H1 (cell line): ENCODE results near the gene EGFLAM. TPM values are rescaled to one million over a fixed set of nuclear protein-coding genes. Genes with fewer than 3 reads are reported as not detected.

Experiments used
- CTCF ChIA-PET: fragments of 300-600 bp; sonication (Branson Sonifier 250); formaldehyde crosslinking; loops from one replicate; lab custom pipeline; 2021; ENCODE audit not compliant: partially characterized antibody; lab: Charles Lee
- POLR2A ChIA-PET: fragments of 300-600 bp; sonication (Branson Sonifier 250); formaldehyde crosslinking; loops from one replicate; lab custom pipeline; 2021; ENCODE audit warnings: inconsistent platforms; ENCODE audit not compliant: partially characterized antibody; lab: Charles Lee
- DNase-seq, 2 experiments: peaks; one replicate each; pipeline versions ENCODE4 v3.0.0 to v3.0.0-alpha.2; 2010 to 2022; ENCODE audit warnings: low spot score in 2 of 2, low read depth in 1 of 2, mixed read lengths in 1 of 2
- FAIRE-seq: peaks from 2 replicates; lab custom pipeline; 2011; peaks lifted over from hg19 to GRCh38; lab: Jason Lieb, UNC
- H2AFZ ChIP-seq: 2 replicates; pipeline ENCODE4 v1.8.1; 2012; ENCODE audit warnings: low read length, inconsistent platforms
- H2AK5ac ChIP-seq: 2 replicates; pipeline ENCODE4 v1.6.1; 2013; ENCODE audit warnings: low read depth, low read length
- H2BK120ac ChIP-seq: replicated peaks from 2 replicates; pipeline ENCODE3; 2013; ENCODE audit warnings: low read depth, low read length, inconsistent platforms
- H2BK12ac ChIP-seq: 2 replicates; pipeline ENCODE4 v1.6.1; 2013; ENCODE audit warnings: low read depth, low read length
- H2BK15ac ChIP-seq: 2 replicates; pipeline ENCODE4 v1.6.1; 2013; ENCODE audit warnings: low read length
- H2BK20ac ChIP-seq: 2 replicates; pipeline ENCODE4 v1.6.1; 2013; ENCODE audit warnings: low read length
- H2BK5ac ChIP-seq: 2 replicates; pipeline ENCODE4 v1.6.1; 2013; ENCODE audit warnings: low read depth, low read length
- H3K14ac ChIP-seq: 2 replicates; pipeline ENCODE4 v1.6.1; 2013; ENCODE audit warnings: inconsistent platforms; ENCODE audit not compliant: insufficient read length
- H3K18ac ChIP-seq: 2 replicates; pipeline ENCODE4 v1.6.1; 2013; ENCODE audit warnings: low read length; ENCODE audit errors: extremely low read depth
- H3K23ac ChIP-seq: 2 replicates; pipeline ENCODE4 v1.6.1; 2013; ENCODE audit warnings: inconsistent platforms; ENCODE audit not compliant: insufficient read length
- H3K23me2 ChIP-seq: 2 replicates; pipeline ENCODE4 v1.6.1; 2013; ENCODE audit warnings: low read depth, low read length
- H3K27ac ChIP-seq: 2 replicates; pipeline ENCODE4 v1.6.1; 2011; ENCODE audit warnings: low read depth, low read length, inconsistent platforms
- H3K27me3 ChIP-seq, 4 experiments: replicated peaks in 1 of 4; 1 replicate in 1 of 4; 2 replicates in 3 of 4; pipeline versions ENCODE4 v1.6.1 to v1.8.1; 2011 to 2013; ENCODE audit warnings: low read length in 3 of 4, mild to moderate bottlenecking in 3 of 4, inconsistent platforms in 2 of 4, mixed read lengths in 2 of 4, moderate library complexity in 1 of 4; ENCODE audit not compliant: control insufficient read depth in 3 of 4, insufficient read depth in 3 of 4; ENCODE audit errors: extremely low read depth in 1 of 4
- H3K36me3 ChIP-seq, 4 experiments: 2 replicates each; pipeline versions ENCODE4 v1.6.1 to v1.8.1; 2011 to 2013; ENCODE audit warnings: mild to moderate bottlenecking in 4 of 4, low read length in 3 of 4, moderate library complexity in 2 of 4, control low read depth in 1 of 4, inconsistent platforms in 1 of 4; ENCODE audit not compliant: insufficient read depth in 4 of 4, control insufficient read depth in 2 of 4
- H3K4ac ChIP-seq: replicated peaks from 2 replicates; pipeline ENCODE3; 2013; ENCODE audit warnings: low read length, low read depth, mixed read lengths, inconsistent platforms; ENCODE audit not compliant: insufficient read length
- H3K4me1 ChIP-seq, 4 experiments: replicated peaks in 1 of 4; 1 replicate in 1 of 4; 2 replicates in 3 of 4; pipeline versions ENCODE4 v1.6.1 to v1.8.1; 2011 to 2013; ENCODE audit warnings: low read length in 3 of 4, inconsistent platforms in 2 of 4, mixed read lengths in 1 of 4; ENCODE audit not compliant: insufficient read depth in 4 of 4, control insufficient read depth in 3 of 4
- H3K4me2 ChIP-seq, 2 experiments: 2 replicates each; pipeline versions ENCODE4 v1.6.1 to v1.8.1; 2011 to 2013; ENCODE audit warnings: low read depth in 2 of 2, low read length in 2 of 2, control low read depth in 1 of 2, inconsistent platforms in 1 of 2, mild to moderate bottlenecking in 1 of 2; ENCODE audit not compliant: insufficient read depth in 1 of 2
- H3K4me3 ChIP-seq, 4 experiments: fragments of 200-600, 300-600 bp in 1 of 4; sonication (generic), shearing (Covaris generic), sonication (Bioruptor Twin) in 1 of 4; 2 replicates each; pipeline versions ENCODE4 v1.5.1 to v1.8.1; 2011 to 2016; ENCODE audit warnings: low read length in 4 of 4, low read depth in 3 of 4, control low read depth in 2 of 4, inconsistent platforms in 2 of 4, mild to moderate bottlenecking in 2 of 4, mixed read lengths in 1 of 4, moderate library complexity in 1 of 4; ENCODE audit not compliant: insufficient read depth in 2 of 4; ENCODE audit errors: extremely low read depth in 1 of 4
- H3K56ac ChIP-seq: replicated peaks from 2 replicates; pipeline ENCODE3; 2013; ENCODE audit warnings: low read depth, mild to moderate bottlenecking, mixed read lengths, low read length, inconsistent platforms; ENCODE audit not compliant: insufficient read length
- H3K79me1 ChIP-seq: 2 replicates; pipeline ENCODE4 v1.6.1; 2013; ENCODE audit warnings: low read depth, low read length, control low read depth
- H3K79me2 ChIP-seq, 2 experiments: 2 replicates each; pipeline versions ENCODE4 v1.6.1 to v1.8.1; 2012 to 2013; ENCODE audit warnings: low read length in 2 of 2, mild to moderate bottlenecking in 2 of 2, inconsistent platforms in 1 of 2; ENCODE audit not compliant: insufficient read depth in 2 of 2, control insufficient read depth in 1 of 2
- H3K9ac ChIP-seq, 4 experiments: replicated peaks in 1 of 4; 1 replicate in 1 of 4; 2 replicates in 3 of 4; pipeline versions ENCODE4 v1.6.1 to v1.8.1; 2011 to 2013; ENCODE audit warnings: low read depth in 3 of 4, low read length in 3 of 4, control low read depth in 2 of 4, mild to moderate bottlenecking in 2 of 4, moderate library complexity in 2 of 4, inconsistent platforms in 1 of 4; ENCODE audit errors: extremely low read depth in 1 of 4
- H3K9me3 ChIP-seq, 2 experiments: 2 replicates each; pipeline versions ENCODE4 v1.6.1 to v1.8.1; 2012 to 2013; ENCODE audit warnings: mild to moderate bottlenecking in 2 of 2, moderate library complexity in 2 of 2, control low read depth in 1 of 2, inconsistent platforms in 1 of 2, low read depth in 1 of 2, low read length in 1 of 2, mixed read lengths in 1 of 2; ENCODE audit not compliant: insufficient read depth in 2 of 2
- H4K20me1 ChIP-seq, 2 experiments: replicated peaks in 1 of 2; 2 replicates each; pipeline versions ENCODE3 to v1.8.1; 2011 to 2013; ENCODE audit warnings: inconsistent platforms in 2 of 2, low read length in 2 of 2, mild to moderate bottlenecking in 1 of 2; ENCODE audit not compliant: insufficient read depth in 2 of 2, control insufficient read depth in 1 of 2
- H4K5ac ChIP-seq: 2 replicates; pipeline ENCODE4 v1.6.1; 2013; ENCODE audit warnings: low read length, low read depth, mixed read lengths, inconsistent platforms; ENCODE audit not compliant: insufficient read length
- H4K8ac ChIP-seq: 2 replicates; pipeline ENCODE4 v1.8.0; 2013; ENCODE audit warnings: mild to moderate bottlenecking, moderate library complexity, low read length, inconsistent platforms; ENCODE audit not compliant: insufficient read depth; ENCODE audit errors: extremely low read depth
- H4K91ac ChIP-seq: replicated peaks from 2 replicates; pipeline ENCODE3; 2013; ENCODE audit warnings: low read length, mixed read lengths, inconsistent platforms; ENCODE audit not compliant: insufficient read length
- BCL11A ChIP-seq, 2 experiments: IDR thresholded peaks; one replicate each; pipeline ENCODE4 v1.6.1; 2011; ENCODE audit warnings: low read depth in 2 of 2, low read length in 2 of 2, mild to moderate bottlenecking in 2 of 2
- BRCA1 ChIP-seq: IDR thresholded peaks from 2 replicates; pipeline ENCODE4 v1.6.1; 2012; ENCODE audit warnings: low read depth, low read length, improper control_type of control experiment
- CBX8 ChIP-seq: fragments of 300-800, 300-1000 bp; sonication (generic); IDR thresholded peaks from 2 replicates; pipeline ENCODE4 v1.7.1; 2016; ENCODE audit warnings: low read depth, low read length, borderline replicate concordance
- CTBP2 ChIP-seq: IDR thresholded peaks from 2 replicates; pipeline ENCODE4 v1.7.0; 2011; ENCODE audit warnings: borderline replicate concordance, mild to moderate bottlenecking, moderate library complexity, mixed read lengths, low read length; ENCODE audit not compliant: insufficient read depth, insufficient read length
- EGR1 ChIP-seq: IDR thresholded peaks from 2 replicates; pipeline ENCODE4 v1.6.1; 2011; ENCODE audit warnings: low read depth, low read length, borderline replicate concordance
- EP300 ChIP-seq, 2 experiments: IDR thresholded peaks; 1 replicate in 1 of 2; 2 replicates in 1 of 2; pipeline ENCODE4 v1.6.1; 2011 to 2012; ENCODE audit warnings: low read depth in 2 of 2, low read length in 2 of 2, mild to moderate bottlenecking in 2 of 2, borderline replicate concordance in 1 of 2, inconsistent platforms in 1 of 2, moderate library complexity in 1 of 2
- GABPA ChIP-seq: IDR thresholded peaks from 2 replicates; pipeline ENCODE4 v1.6.1; 2011; ENCODE audit warnings: mild to moderate bottlenecking, low read length, moderate library complexity, borderline replicate concordance; ENCODE audit not compliant: insufficient read depth
- RXRA ChIP-seq: IDR thresholded peaks from 2 replicates; pipeline ENCODE4 v1.6.1; 2011; ENCODE audit warnings: low read depth, mild to moderate bottlenecking, low read length, moderate library complexity; ENCODE audit not compliant: insufficient read depth
- WGBS, 2 experiments: shearing (Covaris generic) in 1 of 2; methylation state at CpG; one replicate each; pipeline versions ENCODE4 v1.1.6 to v1.1.7; 2013 to 2015; ENCODE audit warnings: low lambda C conversion rate in 2 of 2, mixed read lengths in 2 of 2, inconsistent platforms in 1 of 2, low coverage in 1 of 2, missing lambda C conversion rate in 1 of 2; ENCODE audit not compliant: insufficient replicate concordance in 2 of 2, insufficient coverage in 1 of 2, insufficient read length in 1 of 2; ENCODE audit errors: extremely low coverage in 1 of 2, missing lambda C conversion rate in 1 of 2; 5-methylcytosine and 5-hydroxymethylcytosine counted together
- polyA plus RNA-seq, 7 experiments: library from polyadenylated mRNA; depleted of rRNA in 3 of 7; stranded (reverse) in 5 of 7; unstranded in 2 of 7; fragments of >200 nt in 5 of 7; fragments of 200-250 nt in 2 of 7; gene quantifications; 1 replicate in 5 of 7; 2 replicates in 1 of 7; 4 replicates in 1 of 7; pipeline versions ENCODE4 v1.2.1 to v1.2.3, GENCODE V29; 2011 to 2013; ENCODE audit warnings: missing spikeins in 2 of 7, mixed read lengths in 2 of 7
- total RNA-seq: library from RNA; stranded (reverse); fragmentation: NEBNext Ultra II Directional; extraction: Animal tissue kit (Norgen Biotek cat#: 25700); gene quantifications from 2 replicates; pipeline ENCODE4 v1.2.1, GENCODE V29; 2021

Gene EGFLAM
- total and polyA plus RNA-seq, 2 of the 8 experiments (the other 6 are each of a cell fraction or from before 2014, with no cell fraction given) = 0.20 to 0.24 TPM

GRCh38 chr5:38253759-38254158 lies 4.6 kb upstream of the EGFLAM start:
- Histone ChIP-seq H3K56ac (no peak overlapping the region), H4K91ac (no peak overlapping the region), H3K4me1 (peaks cover 0 to 8% (median 3%) of the 10 kb centered on the region in 4 experiments; a peak in 6 of 7 replicates), H3K4ac (no peak overlapping the region), H3K18ac (no peak overlapping the region), H2AFZ (no peak overlapping the region), H3K14ac (no peak overlapping the region), H3K9me3 (peaks cover 0 to 2% of the 10 kb centered on the region in 2 experiments; a peak in 1 of 4 replicates), H2BK5ac (no peak overlapping the region), H3K36me3 (no peaks in the 10 kb centered on the region), H4K8ac (no peak overlapping the region), H2BK120ac (no peak overlapping the region), H3K9ac (no peak overlapping the region), H4K5ac (no peak overlapping the region), H2BK15ac (no peak overlapping the region), H3K79me2 (no peaks in the 10 kb centered on the region), H2BK12ac (no peak overlapping the region), H3K23me2 (peaks cover 10% of the 10 kb centered on the region; the same call in 1 of the 2 replicates), H3K27ac (no peak overlapping the region), H3K4me3 (no peak overlapping the region), H2AK5ac (no peak overlapping the region), H3K23ac (no peak overlapping the region), H3K79me1 (no peaks in the 10 kb centered on the region), H4K20me1 (peaks cover 0 to 3% of the 10 kb centered on the region in 2 experiments), H3K27me3 (peaks cover 19 to 32% (median 27%) of the 10 kb centered on the region in 4 experiments), H2BK20ac (no peak overlapping the region), H3K4me2 (no peak overlapping the region)
- CTCF ChIA-PET = no interaction called here
- DNase-seq (no peak), FAIRE-seq (no peak)
- POLR2A ChIA-PET = no interaction called here
- 95% methylated on average over 1 of the region's 1 CpG; no CpG with 5 or more reads in 1 of the 2 experiments for WGBS, 2 experiments
- TF ChIP-seq BCL11A (IDR thresholded peaks at IDR 0.05; ENCODE audit: low read depth in 2 of 2, low read length in 2 of 2) (no peak), RXRA (no peak), CTBP2 (no peak), EGR1 (no peak), BRCA1 (no peak), GABPA (no peak), EP300 (IDR thresholded peaks at IDR 0.05; ENCODE audit: borderline replicate concordance in 1 of 2, low read depth in 2 of 2, low read length in 2 of 2) (no peak), CBX8 (no peak)
